Lower lobe of right lung (tissue), 2 donors: ENCODE measurements around the gene CYB561D2. TPM values are rescaled to one million over a fixed set of nuclear protein-coding genes. Genes with fewer than 3 reads are reported as not detected.

Experiments
- ATAC-seq, 2 donors: fragments of 200-7000 bp; cut with Tn5 transposase; one replicate each; pipeline ENCODE4 v1.9.1; 2020 to 2022; ENCODE audit warnings: mild to moderate bottlenecking in 2 of 2, moderate library complexity in 2 of 2
- DNase-seq: peaks from one replicate; pipeline ENCODE4 v3.0.0-alpha.2; 2020
- H3K27ac ChIP-seq: fragments of 200-600 bp; one replicate; pipeline ENCODE4 v1.8.0; 2022
- H3K27me3 ChIP-seq: fragments of 200-600 bp; one replicate; pipeline ENCODE4 v1.8.0; 2022; ENCODE audit warnings: low read depth
- H3K36me3 ChIP-seq: fragments of 200-600 bp; one replicate; pipeline ENCODE4 v1.8.0; 2022; ENCODE audit warnings: mild to moderate bottlenecking
- H3K4me1 ChIP-seq: fragments of 200-600 bp; one replicate; pipeline ENCODE4 v1.8.0; 2022
- H3K4me3 ChIP-seq: fragments of 200-600 bp; one replicate; pipeline ENCODE4 v1.8.0; 2022; ENCODE audit warnings: mild to moderate bottlenecking
- H3K9me3 ChIP-seq: fragments of 200-600 bp; one replicate; pipeline ENCODE4 v1.8.0; 2022
- intact Hi-C: fragments of 100-400 bp; cut with DNase I; formaldehyde crosslinking; loops from one replicate; pipeline ENCODE4 v1.11.0; 2022
- total RNA-seq: library from RNA; stranded (reverse); fragmentation: NEBNext Ultra II Directional; extraction: Animal tissue kit (Norgen Biotek cat#: 25700); gene quantifications from one replicate; pipeline ENCODE4 v1.2.1, GENCODE V29; 2021
- TF ChIP-seq, protein P1 (sequence below): fragments of 200-600 bp; IDR thresholded peaks from one replicate; pipeline ENCODE4 v1.8.0; 2022; ENCODE audit warnings: antibody characterized with exemption, mild to moderate bottlenecking
- donor health status: DM: no; HTN: yes; CAD: no; lungs with severe emphysema.

The CYB561D2 gene
- total RNA-seq, 1 donor from 2014 or later = 21.7 TPM

DNA sequence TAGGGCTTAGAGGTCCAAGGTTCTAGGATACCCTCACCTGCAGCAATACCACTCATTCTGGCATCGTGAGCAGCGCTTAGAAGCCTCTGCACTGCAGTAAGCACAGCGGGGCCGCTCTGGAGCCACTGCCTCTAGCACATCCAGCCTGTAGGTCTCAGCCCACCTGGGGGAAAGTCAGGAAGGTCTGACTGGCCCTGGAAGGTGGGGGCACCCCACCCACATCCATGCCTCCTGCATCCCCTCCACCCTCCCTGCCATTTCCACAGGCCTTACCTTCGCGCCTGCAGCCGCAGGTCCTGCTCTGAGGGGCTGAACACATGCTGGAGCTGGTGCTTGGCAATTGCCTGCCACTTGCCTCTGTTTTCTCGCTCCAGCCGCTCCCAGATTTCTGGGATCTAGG lies 9.1 kb upstream of the CYB561D2 start:
- Histone ChIP-seq H3K27me3 (no peaks in the 10 kb centered on the region), H3K27ac (peak overlapping the region; percentile 98), H3K9me3 (no peaks in the 10 kb centered on the region), H3K4me3 (peak overlapping the region; percentile 84), H3K36me3 (no peaks in the 10 kb centered on the region), H3K4me1 (peaks cover 60% of the 10 kb centered on the region)
- TF ChIP-seq, protein P1, sequence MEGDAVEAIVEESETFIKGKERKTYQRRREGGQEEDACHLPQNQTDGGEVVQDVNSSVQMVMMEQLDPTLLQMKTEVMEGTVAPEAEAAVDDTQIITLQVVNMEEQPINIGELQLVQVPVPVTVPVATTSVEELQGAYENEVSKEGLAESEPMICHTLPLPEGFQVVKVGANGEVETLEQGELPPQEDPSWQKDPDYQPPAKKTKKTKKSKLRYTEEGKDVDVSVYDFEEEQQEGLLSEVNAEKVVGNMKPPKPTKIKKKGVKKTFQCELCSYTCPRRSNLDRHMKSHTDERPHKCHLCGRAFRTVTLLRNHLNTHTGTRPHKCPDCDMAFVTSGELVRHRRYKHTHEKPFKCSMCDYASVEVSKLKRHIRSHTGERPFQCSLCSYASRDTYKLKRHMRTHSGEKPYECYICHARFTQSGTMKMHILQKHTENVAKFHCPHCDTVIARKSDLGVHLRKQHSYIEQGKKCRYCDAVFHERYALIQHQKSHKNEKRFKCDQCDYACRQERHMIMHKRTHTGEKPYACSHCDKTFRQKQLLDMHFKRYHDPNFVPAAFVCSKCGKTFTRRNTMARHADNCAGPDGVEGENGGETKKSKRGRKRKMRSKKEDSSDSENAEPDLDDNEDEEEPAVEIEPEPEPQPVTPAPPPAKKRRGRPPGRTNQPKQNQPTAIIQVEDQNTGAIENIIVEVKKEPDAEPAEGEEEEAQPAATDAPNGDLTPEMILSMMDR = no peak
- ATAC-seq = no peak
- DNase-seq = peak; percentile 58
- intact Hi-C loops = no loop called here

DNA sequence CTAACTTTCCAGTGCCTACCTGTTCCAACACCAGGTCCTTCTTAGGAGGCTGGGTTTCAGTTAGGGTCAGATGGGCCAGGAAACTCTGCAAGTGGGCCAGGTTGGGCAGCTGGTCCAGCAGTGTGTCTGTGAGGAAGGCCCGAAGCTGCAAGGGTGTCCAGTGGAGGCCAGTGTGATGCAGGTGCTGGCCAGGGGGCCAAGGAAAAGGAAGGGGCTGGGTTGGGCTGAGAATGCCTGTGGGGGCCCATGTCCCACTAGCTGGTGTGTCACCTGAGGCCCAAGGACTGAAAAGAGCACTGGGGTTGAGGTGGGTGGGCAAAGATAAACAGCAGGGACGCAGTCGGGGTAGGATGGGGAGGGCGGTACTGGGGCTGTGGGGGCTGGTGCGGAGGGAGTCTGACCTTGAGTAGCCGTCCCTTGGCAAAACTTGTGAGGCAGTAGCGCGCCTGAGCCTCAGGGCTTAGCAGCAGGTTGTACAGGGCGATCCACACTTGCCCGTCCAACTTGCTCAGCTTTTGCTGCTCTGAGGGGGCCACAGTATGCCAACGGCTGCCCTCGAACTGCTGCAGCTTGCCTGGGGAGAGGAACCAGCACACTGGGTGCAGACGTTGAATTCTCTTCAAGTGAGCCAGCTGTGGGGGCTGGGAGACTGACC lies 8.5 kb upstream of the CYB561D2 start:
- Histone ChIP-seq H3K36me3 (no peaks in the 10 kb centered on the region), H3K27me3 (no peaks in the 10 kb centered on the region), H3K4me1 (peaks cover 63% of the 10 kb centered on the region), H3K27ac (peak overlapping the region; percentile 98), H3K9me3 (no peaks in the 10 kb centered on the region), H3K4me3 (peak overlapping the region; percentile 84)
- TF ChIP-seq, protein P1 = no peak
- DNase-seq = no peak
- intact Hi-C loops = no loop called here
- no peak for ATAC-seq

DNA sequence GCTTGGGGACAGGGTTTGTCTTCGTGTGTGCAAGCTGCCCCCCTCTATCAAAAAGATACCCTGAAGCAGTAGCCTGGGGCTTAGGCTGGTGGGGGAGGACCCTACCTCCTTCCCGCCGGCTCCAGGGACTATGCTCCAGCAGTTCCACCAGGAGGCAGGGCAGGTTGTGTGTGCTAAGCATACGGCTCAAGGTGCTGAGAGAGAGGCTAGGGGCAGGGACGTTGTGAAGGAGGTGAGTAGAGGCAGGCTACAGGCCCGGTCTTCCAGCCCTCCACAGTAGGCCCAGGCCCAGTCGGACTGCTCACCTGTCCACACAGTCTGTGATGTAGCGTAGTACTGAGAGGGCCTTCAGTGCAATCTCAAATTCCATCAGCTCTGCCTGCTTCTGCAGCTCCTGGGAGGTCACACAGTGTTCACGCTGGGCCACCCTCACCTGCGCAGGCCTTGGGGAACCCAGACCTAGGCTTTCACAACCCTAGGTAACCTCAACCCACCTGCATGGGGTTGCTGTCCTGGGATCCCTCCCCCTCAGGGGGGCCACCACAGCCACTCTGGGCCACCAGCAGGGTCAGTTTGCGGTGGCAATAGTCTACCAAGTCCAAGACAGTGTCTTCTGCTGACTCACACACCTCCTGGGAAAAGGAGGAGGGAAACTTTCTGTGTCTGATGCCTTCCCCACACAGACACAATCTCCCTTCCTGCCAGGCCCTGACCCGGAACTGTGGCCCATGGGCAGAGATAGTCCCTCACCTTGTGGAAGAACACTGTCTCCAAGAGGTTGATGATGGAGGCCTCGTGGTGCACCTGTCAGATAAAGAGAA lies 7.6 kb upstream of the CYB561D2 start:
- Histone ChIP-seq H3K4me3 (no peak overlapping the region), H3K36me3 (peaks cover 7% of the 10 kb centered on the region), H3K9me3 (no peaks in the 10 kb centered on the region), H3K4me1 (peaks cover 60% of the 10 kb centered on the region), H3K27me3 (no peaks in the 10 kb centered on the region), H3K27ac (no peak overlapping the region)
- TF ChIP-seq, protein P1 = no peak
- intact Hi-C loops = no loop called here
- DNase-seq (no peak), ATAC-seq (no peak)

DNA sequence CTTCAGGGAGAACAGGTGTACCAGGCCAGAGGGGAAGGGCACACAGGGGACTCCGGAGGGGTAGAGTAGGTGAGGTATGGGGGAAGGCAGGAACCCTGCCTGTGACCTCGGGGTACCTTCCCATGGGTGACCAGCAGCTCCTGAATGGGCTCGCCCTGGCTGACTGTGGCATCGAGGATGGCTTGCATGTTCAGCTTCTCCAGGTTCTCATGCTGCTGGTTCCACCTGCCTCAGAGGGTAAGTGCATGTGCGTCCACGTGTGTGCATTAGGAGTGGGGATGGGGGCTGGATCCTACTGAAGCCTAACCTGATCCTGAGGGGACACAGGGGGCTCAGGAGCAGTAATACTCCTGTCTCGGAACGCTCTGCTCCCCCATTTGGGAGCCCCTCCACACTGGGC lies 5.7 kb upstream of the CYB561D2 start:
- H3K4me1 ChIP-seq = peaks cover 53% of the 10 kb centered on the region
- no peaks in the 10 kb centered on the region for H3K9me3 ChIP-seq
- intact Hi-C loops = no loop called here
- H3K36me3 ChIP-seq = peaks cover 16% of the 10 kb centered on the region
- no peak overlapping the region for H3K27ac ChIP-seq
- TF ChIP-seq, protein P1 = no peak
- H3K27me3 ChIP-seq = no peaks in the 10 kb centered on the region
- DNase-seq = no peak
- ATAC-seq = no peak
- H3K4me3 ChIP-seq = peak overlapping the region; percentile 49

DNA sequence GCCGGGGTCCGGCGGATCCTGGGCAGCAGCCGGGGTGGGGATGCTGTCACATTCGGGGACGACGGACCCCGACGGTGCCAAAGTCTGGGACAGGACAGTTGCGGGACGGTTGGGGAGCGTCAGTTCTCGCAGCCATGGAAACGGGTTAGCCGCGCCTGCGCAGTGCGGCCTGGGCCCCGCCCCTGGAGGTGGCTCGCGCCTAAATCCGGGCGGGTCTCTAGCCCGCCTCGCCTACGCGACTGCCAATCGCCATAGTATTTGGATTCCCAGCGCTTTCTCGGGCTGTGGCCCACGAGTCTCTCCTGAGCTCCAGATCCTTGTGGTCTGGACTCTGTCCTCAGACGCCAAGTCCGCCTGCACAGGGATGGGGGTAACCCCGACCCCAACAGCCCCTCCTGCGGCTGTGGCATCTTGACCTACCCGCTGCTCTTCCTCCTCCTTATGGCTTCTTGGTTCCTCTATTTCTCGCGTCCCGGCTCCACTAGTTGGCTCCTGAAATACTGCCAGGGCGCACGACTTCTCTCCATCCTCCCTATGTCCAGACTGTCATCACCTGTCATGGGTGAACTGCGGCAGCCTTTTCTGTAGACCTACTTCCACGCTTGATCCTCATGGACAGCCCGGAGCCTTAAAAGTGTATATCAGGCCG lies 5.0 kb upstream of the CYB561D2 start, which contains the start of gene ZMYND10:
Gene ZMYND10 (minus strand): TSS at position 147 of the 649 bp plus-strand sequence. CDS start 153 bp downstream, outside the sequence.
- DNase-seq (peak; percentile 84), ATAC-seq (peak; percentile 41 to 55)
- intact Hi-C loops = no loop called here

More for the DNA sequence above, 5.0 kb upstream of the CYB561D2 start, which contains the start of gene ZMYND10:
- H3K36me3 ChIP-seq = peaks cover 16% of the 10 kb centered on the region
- no peaks in the 10 kb centered on the region for H3K27me3 ChIP-seq
- peak within 1 kb of the TSS; percentile 49 for H3K4me3 ChIP-seq
- no peaks in the 10 kb centered on the region for H3K9me3 ChIP-seq
- H3K27ac ChIP-seq = peak within 1 kb of the TSS; percentile 59
- peaks cover 51% of the 10 kb centered on the region for H3K4me1 ChIP-seq
- TF ChIP-seq, protein P1 = no peak
